RWPE2 (cell line): ENCODE data around the gene YIPF2.

Source experiments
- ATAC-seq: fragments of 200-7000 bp; cut with Tn5 transposase; 3 replicates; pipeline ENCODE4 v1.9.1; 2021; ENCODE audit warnings: low read depth
- DNase-seq: peaks from one replicate; pipeline ENCODE4 v3.0.0-alpha.2; 2020; ENCODE audit warnings: low spot score
- H3K27ac ChIP-seq: fragments of 450-650 bp; 2 replicates; pipeline ENCODE4 v1.5.1; 2017; ENCODE audit warnings: mild to moderate bottlenecking; ENCODE audit not compliant: poor library complexity, severe bottlenecking
- H3K27me3 ChIP-seq: fragments of 250-450 bp; sonication (Bioruptor Pico); 2 replicates; pipeline ENCODE4 v1.5.1; 2021; ENCODE audit warnings: mild to moderate bottlenecking, moderate library complexity; ENCODE audit not compliant: insufficient read depth, poor library complexity, severe bottlenecking
- H3K36me3 ChIP-seq: fragments of 250-450 bp; sonication (Bioruptor Pico); 2 replicates; pipeline ENCODE4 v1.5.1; 2020; ENCODE audit warnings: low read depth, mild to moderate bottlenecking, moderate library complexity
- H3K4me1 ChIP-seq: fragments of 250-450 bp; sonication (Bioruptor Pico); 2 replicates; pipeline ENCODE4 v1.5.1; 2021; ENCODE audit warnings: mild to moderate bottlenecking, moderate library complexity; ENCODE audit not compliant: insufficient read depth, poor library complexity, severe bottlenecking
- H3K4me3 ChIP-seq: fragments of 250-450 bp; sonication (Bioruptor Pico); 2 replicates; pipeline ENCODE4 v1.5.1; 2021; ENCODE audit warnings: mild to moderate bottlenecking, moderate library complexity; ENCODE audit not compliant: severe bottlenecking
- H3K9me3 ChIP-seq: fragments of 250-450 bp; sonication (Bioruptor Pico); 2 replicates; pipeline ENCODE4 v1.5.1; 2021; ENCODE audit warnings: mild to moderate bottlenecking, moderate library complexity; ENCODE audit not compliant: severe bottlenecking
- TF ChIP-seq, protein P1 (sequence below): fragments of 450-650 bp; IDR thresholded peaks from one replicate; pipeline ENCODE4 v1.5.1; 2017; ENCODE audit warnings: mild to moderate bottlenecking, moderate library complexity; ENCODE audit not compliant: poor library complexity, severe bottlenecking

Gene YIPF2

DNA sequence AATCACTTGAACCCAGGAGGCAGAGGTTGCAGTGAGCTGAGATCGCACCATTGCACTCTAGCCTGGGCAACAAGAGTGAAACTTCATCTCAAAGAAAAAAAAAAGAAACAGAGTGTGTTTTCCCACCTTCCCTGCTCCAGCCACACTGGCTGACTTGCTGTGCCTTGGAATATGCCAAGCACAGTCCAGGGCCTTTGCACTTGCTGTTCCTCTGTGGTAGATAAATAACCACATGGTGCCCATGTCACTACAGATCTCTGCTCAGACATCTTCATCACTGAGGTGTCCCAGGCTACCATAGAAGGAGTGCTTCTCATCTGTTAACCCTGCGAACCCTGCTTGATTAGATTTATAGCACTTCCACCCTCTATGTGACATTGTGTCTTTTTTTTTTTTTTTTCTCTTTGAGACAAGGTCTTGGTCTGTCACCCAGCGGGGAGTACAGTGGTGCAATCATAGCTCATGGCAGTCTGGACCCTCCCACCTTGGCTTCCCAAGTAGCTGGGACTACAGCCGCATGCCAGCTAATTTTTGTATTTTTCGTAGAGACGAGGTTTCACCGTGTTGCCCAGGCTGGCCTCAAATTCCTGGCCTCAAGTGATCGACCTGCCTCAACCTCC lies 42.8 kb upstream of the YIPF2 start:
- Histone ChIP-seq H3K4me1 (no peaks in the 10 kb centered on the region), H3K36me3 (no peaks in the 10 kb centered on the region), H3K27ac (no peak overlapping the region), H3K27me3 (no peaks in the 10 kb centered on the region), H3K9me3 (no peaks in the 10 kb centered on the region), H3K4me3 (no peak overlapping the region)
- TF ChIP-seq, protein P1, sequence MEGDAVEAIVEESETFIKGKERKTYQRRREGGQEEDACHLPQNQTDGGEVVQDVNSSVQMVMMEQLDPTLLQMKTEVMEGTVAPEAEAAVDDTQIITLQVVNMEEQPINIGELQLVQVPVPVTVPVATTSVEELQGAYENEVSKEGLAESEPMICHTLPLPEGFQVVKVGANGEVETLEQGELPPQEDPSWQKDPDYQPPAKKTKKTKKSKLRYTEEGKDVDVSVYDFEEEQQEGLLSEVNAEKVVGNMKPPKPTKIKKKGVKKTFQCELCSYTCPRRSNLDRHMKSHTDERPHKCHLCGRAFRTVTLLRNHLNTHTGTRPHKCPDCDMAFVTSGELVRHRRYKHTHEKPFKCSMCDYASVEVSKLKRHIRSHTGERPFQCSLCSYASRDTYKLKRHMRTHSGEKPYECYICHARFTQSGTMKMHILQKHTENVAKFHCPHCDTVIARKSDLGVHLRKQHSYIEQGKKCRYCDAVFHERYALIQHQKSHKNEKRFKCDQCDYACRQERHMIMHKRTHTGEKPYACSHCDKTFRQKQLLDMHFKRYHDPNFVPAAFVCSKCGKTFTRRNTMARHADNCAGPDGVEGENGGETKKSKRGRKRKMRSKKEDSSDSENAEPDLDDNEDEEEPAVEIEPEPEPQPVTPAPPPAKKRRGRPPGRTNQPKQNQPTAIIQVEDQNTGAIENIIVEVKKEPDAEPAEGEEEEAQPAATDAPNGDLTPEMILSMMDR: no peak
- ATAC-seq (no peak), DNase-seq (no peak)

DNA sequence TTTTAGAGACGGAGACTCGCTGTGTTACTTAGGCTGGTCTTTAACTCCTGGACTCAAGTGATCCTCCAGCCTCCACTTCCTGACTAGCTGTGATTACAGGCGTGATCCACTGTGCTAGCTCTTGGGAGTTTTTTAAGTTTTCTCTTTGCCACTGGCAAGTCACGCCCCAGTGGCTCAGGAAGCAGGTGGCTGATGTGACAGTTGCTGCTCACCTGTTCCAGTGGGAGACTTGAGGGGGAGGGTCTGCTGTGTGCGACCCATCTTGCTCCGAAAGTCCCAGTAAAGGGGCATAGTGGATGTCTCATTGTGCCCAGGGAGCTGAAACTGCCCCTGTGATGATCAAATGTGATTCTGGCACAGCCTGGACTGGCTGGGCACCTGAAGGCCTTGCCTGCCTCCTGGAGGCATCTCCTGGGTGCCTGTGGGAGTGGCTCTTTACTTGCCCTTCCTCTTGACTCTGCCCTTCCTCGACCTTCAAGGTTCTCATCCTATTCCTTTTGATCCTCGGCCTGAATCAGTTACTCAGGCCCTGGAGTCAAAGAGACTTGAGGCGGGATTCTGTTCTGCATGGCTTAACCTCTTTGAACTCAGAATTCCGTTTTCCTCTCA lies 40.2 kb upstream of the YIPF2 start:
- H3K27me3 ChIP-seq: no peaks in the 10 kb centered on the region
- no peaks in the 10 kb centered on the region for H3K9me3 ChIP-seq
- ATAC-seq (no peak), DNase-seq (no peak)
- TF ChIP-seq, protein P1: no peak
- no peak overlapping the region for H3K27ac ChIP-seq
- H3K36me3 ChIP-seq: peaks cover 7% of the 10 kb centered on the region; the same call in 1 of the 2 replicates
- no peaks in the 10 kb centered on the region for H3K4me1 ChIP-seq
- H3K4me3 ChIP-seq: no peak overlapping the region

DNA sequence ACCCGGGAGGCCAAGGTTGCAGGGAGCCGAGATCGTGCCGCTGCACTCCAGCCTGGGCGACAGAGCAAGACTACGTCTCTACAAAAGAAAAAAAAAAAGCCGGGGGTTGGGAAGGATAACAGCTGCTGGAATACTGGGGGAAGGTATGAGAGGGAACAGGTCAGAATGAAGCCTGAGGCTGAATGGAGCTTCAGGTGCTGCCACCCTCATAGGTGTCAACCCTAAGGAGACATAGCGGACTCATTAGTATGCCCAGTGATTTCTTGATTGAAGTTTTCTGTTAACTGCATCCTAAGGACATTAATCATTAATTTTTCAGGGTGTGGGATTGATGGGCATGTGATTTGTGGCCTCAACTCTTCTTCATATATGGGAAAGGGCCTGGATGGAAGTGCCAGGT lies 38.4 kb upstream of the YIPF2 start:
- Histone ChIP-seq H3K27ac (no peak overlapping the region), H3K4me3 (no peak overlapping the region), H3K9me3 (no peaks in the 10 kb centered on the region), H3K36me3 (peaks cover 7% of the 10 kb centered on the region; the same call in 1 of the 2 replicates), H3K27me3 (no peaks in the 10 kb centered on the region), H3K4me1 (no peaks in the 10 kb centered on the region)
- TF ChIP-seq, protein P1: no peak
- no peak for ATAC-seq
- DNase-seq: no peak

DNA sequence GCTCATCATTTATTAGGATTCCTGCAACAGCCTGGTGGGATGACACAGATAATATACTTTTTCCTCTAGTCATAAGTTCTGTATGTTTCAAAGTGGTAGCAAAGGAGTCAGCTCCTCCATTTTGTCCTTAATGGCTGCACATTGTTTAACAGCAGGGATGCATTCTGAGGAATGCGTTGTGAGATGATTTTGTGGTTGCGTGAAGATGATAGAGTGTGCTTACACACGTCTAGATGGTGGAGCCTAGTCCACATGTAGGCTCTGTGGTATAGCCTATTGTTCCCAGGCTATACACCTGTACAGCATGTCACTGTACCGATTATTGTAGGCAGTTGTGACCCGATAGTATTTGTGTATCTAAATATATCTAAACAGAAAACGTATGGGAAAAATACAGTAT lies 37.0 kb upstream of the YIPF2 start:
- TF ChIP-seq, protein P1: no peak
- no peak overlapping the region for H3K4me3 ChIP-seq
- ATAC-seq (no peak), DNase-seq (no peak)
- no peaks in the 10 kb centered on the region for H3K27me3 ChIP-seq
- H3K9me3 ChIP-seq: no peaks in the 10 kb centered on the region
- peaks cover 7% of the 10 kb centered on the region; the same call in 1 of the 2 replicates for H3K36me3 ChIP-seq
- no peaks in the 10 kb centered on the region for H3K4me1 ChIP-seq
- H3K27ac ChIP-seq: no peak overlapping the region

DNA sequence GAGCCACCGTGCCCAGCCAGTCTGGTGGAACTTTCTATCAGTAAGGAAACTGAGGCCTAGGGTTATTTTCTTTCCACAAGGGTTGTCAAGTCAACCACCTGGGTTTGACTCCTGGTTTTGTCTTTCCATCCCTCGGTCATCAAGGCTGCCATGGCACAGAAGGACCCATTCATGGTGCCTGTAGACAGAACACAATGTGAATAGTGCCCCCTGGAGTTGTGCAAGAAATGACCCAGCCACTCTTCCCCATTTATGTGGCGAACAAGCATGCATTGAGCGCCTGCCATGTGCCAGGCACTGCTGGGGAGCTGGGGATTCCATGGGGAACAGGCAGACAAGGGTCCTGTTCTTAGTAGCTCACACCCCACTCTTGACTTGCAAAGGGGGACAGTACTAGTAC lies 36.5 kb upstream of the YIPF2 start:
- no peak overlapping the region for H3K27ac ChIP-seq
- no peaks in the 10 kb centered on the region for H3K4me1 ChIP-seq
- no peak overlapping the region for H3K4me3 ChIP-seq
- TF ChIP-seq, protein P1: no peak
- peaks cover 7% of the 10 kb centered on the region; the same call in 1 of the 2 replicates for H3K36me3 ChIP-seq
- DNase-seq: no peak
- ATAC-seq: no peak
- no peaks in the 10 kb centered on the region for H3K27me3 ChIP-seq
- no peaks in the 10 kb centered on the region for H3K9me3 ChIP-seq
